DND-41 (cell line): ENCODE measurements around the gene FAM163B.

Experiments
- ATAC-seq: fragments of 200-7000 bp; cut with Tn5 transposase; 3 replicates; pipeline ENCODE4 v1.9.1; 2021; ENCODE audit warnings: low read depth; ENCODE audit not compliant: insufficient read depth
- DNase-seq: peaks from one replicate; pipeline ENCODE4 v3.0.0-alpha.2; 2020
- H2AFZ ChIP-seq: 2 replicates; pipeline ENCODE4 v1.6.0; 2012; ENCODE audit warnings: low read depth, low read length
- H3K27ac ChIP-seq: 2 replicates; pipeline ENCODE4 v1.5.1; 2012; ENCODE audit warnings: low read length, inconsistent platforms
- H3K27me3 ChIP-seq: fragments of 200-600 bp; sonication (generic); 2 replicates; pipeline ENCODE4 v1.6.0; 2012; ENCODE audit warnings: low read length, mild to moderate bottlenecking, inconsistent platforms; ENCODE audit not compliant: insufficient read depth, poor library complexity
- H3K36me3 ChIP-seq: 2 replicates; pipeline ENCODE4 v1.5.1; 2012; ENCODE audit warnings: low read length, inconsistent platforms; ENCODE audit not compliant: insufficient read depth
- H3K4me1 ChIP-seq: 2 replicates; pipeline ENCODE4 v1.5.1; 2012; ENCODE audit warnings: mild to moderate bottlenecking, low read length; ENCODE audit not compliant: insufficient read depth
- H3K4me2 ChIP-seq: 2 replicates; pipeline ENCODE4 v1.6.0; 2012; ENCODE audit warnings: mild to moderate bottlenecking, moderate library complexity, low read length, inconsistent platforms; ENCODE audit not compliant: insufficient read depth
- H3K4me3 ChIP-seq, 2 experiments: fragments of 200-600 bp in 1 of 2; shearing (Covaris generic) in 1 of 2; 2 replicates each; pipeline ENCODE4 v1.5.1; 2012 to 2016; ENCODE audit warnings: inconsistent platforms in 2 of 2, low read length in 2 of 2, mild to moderate bottlenecking in 2 of 2, low read depth in 1 of 2, moderate library complexity in 1 of 2
- H3K79me2 ChIP-seq: 2 replicates; pipeline ENCODE4 v1.6.0; 2012; ENCODE audit warnings: low read length, inconsistent platforms; ENCODE audit not compliant: insufficient read depth
- H3K9ac ChIP-seq: 2 replicates; pipeline ENCODE4 v1.6.0; 2012; ENCODE audit warnings: low read depth, mild to moderate bottlenecking, inconsistent platforms, low read length, moderate library complexity
- H3K9me3 ChIP-seq: 2 replicates; pipeline ENCODE4 v1.5.1; 2012; ENCODE audit warnings: low read length, moderate library complexity, mild to moderate bottlenecking, inconsistent platforms; ENCODE audit not compliant: insufficient read depth, severe bottlenecking
- H4K20me1 ChIP-seq: 2 replicates; pipeline ENCODE4 v1.6.0; 2012; ENCODE audit warnings: low read length; ENCODE audit not compliant: insufficient read depth
- EZH2 ChIP-seq: IDR thresholded peaks from 3 replicates; pipeline ENCODE4 v1.6.1; 2012; ENCODE audit warnings: borderline replicate concordance, low read depth, mild to moderate bottlenecking, moderate library complexity, low read length, inconsistent platforms; ENCODE audit not compliant: severe bottlenecking
- TF ChIP-seq, protein P1 (sequence below): IDR thresholded peaks from 2 replicates; pipeline ENCODE4 v1.5.1; 2012; ENCODE audit warnings: borderline replicate concordance, low read length, moderate library complexity, mild to moderate bottlenecking; ENCODE audit not compliant: poor library complexity, severe bottlenecking; ENCODE audit errors: extremely low read depth

Gene FAM163B

DNA sequence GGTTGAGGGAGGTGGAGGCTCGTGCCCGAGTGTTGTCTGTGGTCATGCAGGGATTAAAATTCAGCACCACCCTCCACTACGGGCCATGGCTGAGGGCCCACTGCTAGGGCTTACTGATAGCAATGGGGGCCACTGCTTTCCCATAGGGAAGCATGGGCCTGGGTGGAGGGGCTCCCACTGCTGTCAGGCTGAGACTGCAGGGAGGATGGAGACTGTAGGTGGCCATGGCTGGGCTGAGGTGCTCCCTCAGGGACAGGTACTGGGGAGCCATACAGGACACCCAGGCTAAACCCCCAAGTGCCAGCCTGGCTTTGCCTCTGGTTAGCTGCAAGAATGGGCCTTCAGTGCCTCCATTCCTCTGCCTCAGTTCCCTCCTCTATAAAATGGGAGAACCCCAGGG is 26.1 kb downstream of the FAM163B start:
- no peaks in the 10 kb centered on the region for H3K79me2 ChIP-seq
- H3K9ac ChIP-seq: no peak overlapping the region
- H4K20me1 ChIP-seq: peaks cover 7% of the 10 kb centered on the region; the same call in 1 of the 2 replicates
- TF ChIP-seq EZH2: no peak
- TF ChIP-seq, protein P1, sequence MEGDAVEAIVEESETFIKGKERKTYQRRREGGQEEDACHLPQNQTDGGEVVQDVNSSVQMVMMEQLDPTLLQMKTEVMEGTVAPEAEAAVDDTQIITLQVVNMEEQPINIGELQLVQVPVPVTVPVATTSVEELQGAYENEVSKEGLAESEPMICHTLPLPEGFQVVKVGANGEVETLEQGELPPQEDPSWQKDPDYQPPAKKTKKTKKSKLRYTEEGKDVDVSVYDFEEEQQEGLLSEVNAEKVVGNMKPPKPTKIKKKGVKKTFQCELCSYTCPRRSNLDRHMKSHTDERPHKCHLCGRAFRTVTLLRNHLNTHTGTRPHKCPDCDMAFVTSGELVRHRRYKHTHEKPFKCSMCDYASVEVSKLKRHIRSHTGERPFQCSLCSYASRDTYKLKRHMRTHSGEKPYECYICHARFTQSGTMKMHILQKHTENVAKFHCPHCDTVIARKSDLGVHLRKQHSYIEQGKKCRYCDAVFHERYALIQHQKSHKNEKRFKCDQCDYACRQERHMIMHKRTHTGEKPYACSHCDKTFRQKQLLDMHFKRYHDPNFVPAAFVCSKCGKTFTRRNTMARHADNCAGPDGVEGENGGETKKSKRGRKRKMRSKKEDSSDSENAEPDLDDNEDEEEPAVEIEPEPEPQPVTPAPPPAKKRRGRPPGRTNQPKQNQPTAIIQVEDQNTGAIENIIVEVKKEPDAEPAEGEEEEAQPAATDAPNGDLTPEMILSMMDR: no peak
- H3K27ac ChIP-seq: no peak overlapping the region
- no peaks in the 10 kb centered on the region for H3K27me3 ChIP-seq
- no peak overlapping the region for H3K4me3 ChIP-seq
- H3K9me3 ChIP-seq: no peaks in the 10 kb centered on the region
- H2AFZ ChIP-seq: no peak overlapping the region
- DNase-seq (no peak), ATAC-seq (no peak)
- no peaks in the 10 kb centered on the region for H3K36me3 ChIP-seq
- H3K4me2 ChIP-seq: no peak overlapping the region
- peaks cover 27% of the 10 kb centered on the region for H3K4me1 ChIP-seq

- H2AFZ ChIP-seq: no peak overlapping the region
- H3K27ac ChIP-seq: no peak overlapping the region
- no peaks in the 10 kb centered on the region for H3K9me3 ChIP-seq
- H3K36me3 ChIP-seq: no peaks in the 10 kb centered on the region
- no peak for DNase-seq
- H3K4me1 ChIP-seq: peaks cover 27% of the 10 kb centered on the region
- no peak for ATAC-seq
- no peak overlapping the region for H3K9ac ChIP-seq
- H3K4me3 ChIP-seq: no peak overlapping the region
- no peak overlapping the region for H3K4me2 ChIP-seq
- H3K79me2 ChIP-seq: no peaks in the 10 kb centered on the region
- H3K27me3 ChIP-seq: no peaks in the 10 kb centered on the region
- TF ChIP-seq EZH2: no peak
- TF ChIP-seq, protein P1: no peak
- H4K20me1 ChIP-seq: peaks cover 7% of the 10 kb centered on the region; the same call in 1 of the 2 replicates
These were observed 26.6 kb downstream of the FAM163B start for GRCh38 chr9:133582501-133583045.

DNA sequence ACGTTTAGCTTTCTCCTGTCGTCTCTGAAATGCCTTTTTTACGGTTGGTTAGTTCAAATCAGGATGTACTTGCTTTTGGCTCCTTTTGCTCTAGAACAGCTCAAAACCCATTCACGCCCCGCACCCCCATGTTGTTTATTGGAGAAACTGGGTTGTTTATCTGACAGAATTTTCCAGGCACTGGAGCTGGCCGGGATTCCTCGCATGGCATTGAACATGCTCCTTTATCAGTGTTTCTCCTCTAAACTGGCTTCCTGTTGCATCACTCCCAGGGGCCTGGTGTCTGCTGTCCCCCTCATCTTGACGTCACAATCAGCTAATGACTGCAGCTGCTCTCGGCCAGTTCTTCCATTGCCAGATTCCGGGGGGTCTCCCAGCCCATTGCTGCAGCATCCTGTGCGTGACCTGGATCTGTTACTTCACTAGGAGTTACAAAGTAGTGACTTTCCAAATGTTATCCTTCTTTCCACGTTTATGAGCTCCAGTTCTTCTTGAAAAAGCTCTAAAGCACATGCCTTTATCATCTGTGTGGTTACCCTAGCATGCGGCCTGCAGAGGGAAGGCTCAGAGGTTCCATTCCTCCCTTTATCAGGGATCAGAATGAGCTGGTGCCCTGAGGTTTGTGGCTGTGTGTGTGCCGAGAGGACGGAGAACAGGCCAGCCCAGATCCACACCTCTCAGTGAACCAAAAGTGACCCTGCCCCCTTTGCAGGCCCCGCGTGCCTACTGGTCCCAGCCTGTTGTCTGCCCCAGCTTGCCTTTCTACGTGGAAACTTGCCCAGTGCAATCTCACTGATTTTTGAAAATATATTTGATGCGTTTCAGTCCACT is 27.5 kb downstream of the FAM163B start:
- Histone ChIP-seq H3K4me3 (no peak overlapping the region), H3K9ac (no peak overlapping the region), H2AFZ (no peak overlapping the region), H3K27me3 (no peaks in the 10 kb centered on the region), H4K20me1 (peaks cover 7% of the 10 kb centered on the region; the same call in 1 of the 2 replicates), H3K79me2 (no peaks in the 10 kb centered on the region), H3K36me3 (no peaks in the 10 kb centered on the region), H3K9me3 (no peaks in the 10 kb centered on the region), H3K4me1 (peaks cover 25% of the 10 kb centered on the region), H3K4me2 (no peak overlapping the region), H3K27ac (no peak overlapping the region)
- DNase-seq (no peak), ATAC-seq (no peak)
- TF ChIP-seq, protein P1: no peak
- no peak for TF ChIP-seq EZH2
